OCI-LY1 (cell line): ENCODE data around the gene AGRN.

Experiments used
- CTCF ChIP-seq: fragments of 200-600 bp; sonication (generic), shearing (Covaris generic); IDR thresholded peaks from 2 replicates; pipeline ENCODE4 v1.5.1; 2017; ENCODE audit warnings: mild to moderate bottlenecking, antibody characterized with exemption, low read length, moderate library complexity, mixed read lengths
- EZH2 ChIP-seq: fragments of 200-600 bp; sonication (generic), shearing (Covaris generic); IDR thresholded peaks from 2 replicates; pipeline ENCODE4 v1.8.0; 2017; ENCODE audit warnings: borderline replicate concordance, mixed run types, mild to moderate bottlenecking, antibody characterized with exemption, low read length, moderate library complexity, mixed read lengths

- no peak for TF ChIP-seq CTCF
- TF ChIP-seq EZH2: no peak
Measured at GRCh38 chr1:1024149-1024770, 4.3 kb downstream of the AGRN start.
